Neural cell (in vitro differentiated cells): ENCODE results near the gene STAT5B. TPM values are rescaled to one million over a fixed set of nuclear protein-coding genes. Genes with fewer than 3 reads are reported as not detected.

Experiments
- H2AFZ ChIP-seq: fragments of 200-600, 300-800 bp; sonication (generic), shearing (Covaris generic); 2 replicates; pipeline ENCODE4 v1.6.0; 2014; ENCODE audit warnings: low read depth, mild to moderate bottlenecking, antibody characterized with exemption, low read length, moderate library complexity
- H3F3A ChIP-seq: fragments of 200-600 bp; shearing (Covaris generic); 2 replicates; pipeline ENCODE4 v1.6.1; 2016; ENCODE audit warnings: mild to moderate bottlenecking, moderate library complexity, mixed read lengths, antibody characterized with exemption, low read length; ENCODE audit not compliant: insufficient read depth, poor library complexity, severe bottlenecking
- H3K27ac ChIP-seq: fragments of 200-600, 300-800 bp; sonication (generic), shearing (Covaris generic); 2 replicates; pipeline ENCODE4 v1.5.1; 2014; ENCODE audit warnings: mild to moderate bottlenecking, low read length, moderate library complexity
- H3K27me3 ChIP-seq: fragments of 300-800, 200-600 bp; sonication (generic), shearing (Covaris generic); 2 replicates; pipeline ENCODE4 v1.6.0; 2014; ENCODE audit warnings: mild to moderate bottlenecking, low read depth, low read length, moderate library complexity; ENCODE audit not compliant: insufficient read depth
- H3K36me3 ChIP-seq: fragments of 300-800, 200-600 bp; sonication (generic), shearing (Covaris generic); 2 replicates; pipeline ENCODE4 v1.5.1; 2014; ENCODE audit warnings: mild to moderate bottlenecking, antibody characterized with exemption, low read length, moderate library complexity; ENCODE audit not compliant: insufficient read depth
- H3K4me2 ChIP-seq: fragments of 300-800, 200-600 bp; sonication (generic), shearing (Covaris generic); 2 replicates; pipeline ENCODE4 v1.6.0; 2014; ENCODE audit warnings: mild to moderate bottlenecking, low read length
- H3K4me3 ChIP-seq: fragments of 300-800, 200-600 bp; sonication (generic), shearing (Covaris generic); 2 replicates; pipeline ENCODE4 v1.5.1; 2014; ENCODE audit warnings: mild to moderate bottlenecking, low read length, moderate library complexity
- H3K79me2 ChIP-seq: fragments of 200-600 bp; shearing (Covaris generic); replicated peaks from 2 replicates; pipeline ENCODE4 v1.6.0; 2014; ENCODE audit warnings: mild to moderate bottlenecking, low read length, moderate library complexity; ENCODE audit not compliant: insufficient read depth
- H3K9ac ChIP-seq: fragments of 300-800, 200-600 bp; sonication (generic), shearing (Covaris generic); 2 replicates; pipeline ENCODE4 v1.6.1; 2016; ENCODE audit warnings: mild to moderate bottlenecking, low read length, mixed read lengths
- H3K9me2 ChIP-seq: fragments of 200-600 bp; shearing (Covaris generic); 2 replicates; pipeline ENCODE4 v1.6.1; 2016; ENCODE audit warnings: mild to moderate bottlenecking, low read length, mixed read lengths; ENCODE audit not compliant: insufficient read depth
- H3K9me3 ChIP-seq: fragments of 200-600, 300-800 bp; sonication (generic), shearing (Covaris generic); 2 replicates; pipeline ENCODE4 v1.6.1; 2016; ENCODE audit warnings: mild to moderate bottlenecking, mixed run types, low read length, moderate library complexity, mixed read lengths
- H4K20me1 ChIP-seq: fragments of 200-600 bp; shearing (Covaris generic); 2 replicates; pipeline ENCODE4 v1.6.1; 2016; ENCODE audit warnings: mild to moderate bottlenecking, mixed run types; ENCODE audit not compliant: insufficient read depth
- EP300 ChIP-seq: fragments of 450-650 bp; conservative IDR thresholded peaks from 2 replicates; pipeline ENCODE4 v1.6.1; 2014; ENCODE audit warnings: antibody characterized with exemption, mild to moderate bottlenecking, moderate library complexity; ENCODE audit not compliant: poor library complexity, severe bottlenecking
- EZH2 ChIP-seq: fragments of 200-600, 300-800 bp; shearing (Covaris generic), sonication (generic); IDR thresholded peaks from 2 replicates; pipeline ENCODE4 v1.6.1; 2014; ENCODE audit warnings: antibody characterized with exemption, low read length, borderline replicate concordance, mild to moderate bottlenecking; ENCODE audit not compliant: insufficient read depth, poor library complexity, severe bottlenecking
- MXI1 ChIP-seq: fragments of 450-650 bp; conservative IDR thresholded peaks from 2 replicates; pipeline ENCODE4 v1.6.1; 2014; ENCODE audit warnings: antibody characterized with exemption, mild to moderate bottlenecking; ENCODE audit not compliant: poor library complexity, severe bottlenecking
- POLR2AphosphoS5 ChIP-seq: IDR thresholded peaks from 2 replicates; pipeline ENCODE4 v1.6.1; 2012
- RAD21 ChIP-seq: fragments of 450-650 bp; conservative IDR thresholded peaks from 2 replicates; pipeline ENCODE4 v1.6.1; 2014; ENCODE audit warnings: antibody characterized with exemption, mild to moderate bottlenecking, moderate library complexity
- SMC3 ChIP-seq: fragments of 450-650 bp; conservative IDR thresholded peaks from 2 replicates; pipeline ENCODE4 v1.6.1; 2014; ENCODE audit warnings: antibody characterized with exemption, mild to moderate bottlenecking, moderate library complexity; ENCODE audit not compliant: poor library complexity
- TAF1 ChIP-seq: IDR thresholded peaks from 2 replicates; pipeline ENCODE4 v1.6.1; 2012; ENCODE audit warnings: low read depth
- polyA plus RNA-seq: library from polyadenylated mRNA; depleted of rRNA; stranded (reverse); fragments of >200 nt; gene quantifications from 2 replicates; pipeline ENCODE4 v1.2.3, GENCODE V29; 2014
- TF ChIP-seq, protein P1 (sequence below): fragments of 450-650 bp; IDR thresholded peaks from 2 replicates; pipeline ENCODE4 v1.5.1; 2014; ENCODE audit warnings: antibody characterized with exemption, mild to moderate bottlenecking, moderate library complexity; ENCODE audit not compliant: poor library complexity, severe bottlenecking
- TF ChIP-seq, protein P2 (sequence below): IDR thresholded peaks from 2 replicates; pipeline ENCODE4 v1.6.1; 2012; ENCODE audit warnings: borderline replicate concordance

Gene STAT5B
- polyA plus RNA-seq, 1 donor from 2014 or later = 47.4 TPM

DNA sequence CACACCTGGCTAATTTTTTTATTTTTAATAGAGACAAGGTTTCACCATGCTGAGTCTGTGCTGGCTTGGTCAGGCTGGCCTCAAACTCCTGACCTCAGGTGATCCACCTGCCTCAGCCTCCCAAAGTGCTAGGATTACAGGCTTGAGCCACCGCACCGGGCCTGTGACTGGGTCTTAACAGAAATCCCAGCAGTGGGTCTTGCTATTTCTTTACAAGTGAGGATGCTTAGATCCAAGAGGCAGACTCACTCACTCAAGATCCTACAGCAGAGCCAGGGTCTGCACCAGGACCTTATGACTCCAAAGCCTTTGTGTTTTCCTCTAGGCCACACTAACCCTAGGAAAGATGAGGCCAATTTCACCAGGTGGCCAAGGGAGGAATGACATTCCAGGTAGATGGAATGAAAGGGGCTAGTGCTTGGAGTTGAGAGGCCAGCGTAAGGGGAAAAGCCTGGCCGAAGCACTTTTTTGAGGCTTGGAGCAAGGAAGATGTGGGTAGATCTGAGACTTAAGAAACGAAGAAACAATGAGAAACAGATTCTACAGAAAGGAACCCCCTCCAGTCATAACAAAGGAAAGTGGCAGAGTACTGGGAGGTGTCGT lies 6.4 kb upstream of the STAT5B start:
- Histone ChIP-seq H3K27ac (no peak overlapping the region), H3K36me3 (no peaks in the 10 kb centered on the region), H3F3A (no peaks in the 10 kb centered on the region), H3K79me2 (no peaks in the 10 kb centered on the region), H3K9me2 (no peaks in the 10 kb centered on the region), H4K20me1 (no peaks in the 10 kb centered on the region), H3K4me2 (no peak overlapping the region), H3K4me3 (no peak overlapping the region), H3K9me3 (no peaks in the 10 kb centered on the region), H3K9ac (no peak overlapping the region), H3K27me3 (peaks cover 11% of the 10 kb centered on the region), H2AFZ (no peak overlapping the region)
- TF ChIP-seq, protein P1, sequence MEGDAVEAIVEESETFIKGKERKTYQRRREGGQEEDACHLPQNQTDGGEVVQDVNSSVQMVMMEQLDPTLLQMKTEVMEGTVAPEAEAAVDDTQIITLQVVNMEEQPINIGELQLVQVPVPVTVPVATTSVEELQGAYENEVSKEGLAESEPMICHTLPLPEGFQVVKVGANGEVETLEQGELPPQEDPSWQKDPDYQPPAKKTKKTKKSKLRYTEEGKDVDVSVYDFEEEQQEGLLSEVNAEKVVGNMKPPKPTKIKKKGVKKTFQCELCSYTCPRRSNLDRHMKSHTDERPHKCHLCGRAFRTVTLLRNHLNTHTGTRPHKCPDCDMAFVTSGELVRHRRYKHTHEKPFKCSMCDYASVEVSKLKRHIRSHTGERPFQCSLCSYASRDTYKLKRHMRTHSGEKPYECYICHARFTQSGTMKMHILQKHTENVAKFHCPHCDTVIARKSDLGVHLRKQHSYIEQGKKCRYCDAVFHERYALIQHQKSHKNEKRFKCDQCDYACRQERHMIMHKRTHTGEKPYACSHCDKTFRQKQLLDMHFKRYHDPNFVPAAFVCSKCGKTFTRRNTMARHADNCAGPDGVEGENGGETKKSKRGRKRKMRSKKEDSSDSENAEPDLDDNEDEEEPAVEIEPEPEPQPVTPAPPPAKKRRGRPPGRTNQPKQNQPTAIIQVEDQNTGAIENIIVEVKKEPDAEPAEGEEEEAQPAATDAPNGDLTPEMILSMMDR = no peak

DNA sequence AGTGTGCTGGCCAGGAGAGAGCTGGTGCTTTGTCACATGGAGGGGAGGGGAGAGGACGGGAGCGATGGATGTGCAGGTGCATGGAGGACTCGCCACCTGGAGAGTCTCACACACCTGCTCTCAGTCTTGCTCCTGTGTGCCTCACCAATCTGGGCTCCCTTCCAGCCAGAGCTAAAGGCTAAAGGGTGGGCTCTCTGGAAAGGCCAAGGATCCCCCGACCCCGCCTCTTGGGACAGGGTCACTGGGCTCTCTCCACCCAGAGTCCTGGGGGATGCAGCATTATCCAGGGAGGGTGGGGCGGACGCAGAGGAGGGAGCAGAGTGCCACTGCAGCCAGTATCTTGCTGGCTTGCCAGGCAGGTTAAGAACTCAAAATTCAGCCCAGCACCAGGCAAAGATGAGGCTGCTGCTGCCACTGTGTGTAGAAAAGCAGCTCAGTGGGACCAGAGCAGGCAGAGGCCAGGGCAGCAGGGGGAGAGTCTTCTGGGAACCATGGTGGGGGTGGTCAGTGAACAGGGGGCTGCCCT lies 5.4 kb upstream of the STAT5B start:
- Histone ChIP-seq H3K9me2 (no peaks in the 10 kb centered on the region), H3K4me2 (no peak overlapping the region), H4K20me1 (no peaks in the 10 kb centered on the region), H3K9me3 (no peaks in the 10 kb centered on the region), H2AFZ (no peak overlapping the region), H3K79me2 (no peaks in the 10 kb centered on the region), H3K36me3 (no peaks in the 10 kb centered on the region), H3K27ac (no peak overlapping the region), H3F3A (no peaks in the 10 kb centered on the region), H3K9ac (no peak overlapping the region), H3K4me3 (no peak overlapping the region), H3K27me3 (peaks cover 1% of the 10 kb centered on the region)
- TF ChIP-seq, protein P1 = no peak
- TF ChIP-seq RAD21 (no peak), MXI1 (no peak), EZH2 (no peak), EP300 (no peak)

DNA sequence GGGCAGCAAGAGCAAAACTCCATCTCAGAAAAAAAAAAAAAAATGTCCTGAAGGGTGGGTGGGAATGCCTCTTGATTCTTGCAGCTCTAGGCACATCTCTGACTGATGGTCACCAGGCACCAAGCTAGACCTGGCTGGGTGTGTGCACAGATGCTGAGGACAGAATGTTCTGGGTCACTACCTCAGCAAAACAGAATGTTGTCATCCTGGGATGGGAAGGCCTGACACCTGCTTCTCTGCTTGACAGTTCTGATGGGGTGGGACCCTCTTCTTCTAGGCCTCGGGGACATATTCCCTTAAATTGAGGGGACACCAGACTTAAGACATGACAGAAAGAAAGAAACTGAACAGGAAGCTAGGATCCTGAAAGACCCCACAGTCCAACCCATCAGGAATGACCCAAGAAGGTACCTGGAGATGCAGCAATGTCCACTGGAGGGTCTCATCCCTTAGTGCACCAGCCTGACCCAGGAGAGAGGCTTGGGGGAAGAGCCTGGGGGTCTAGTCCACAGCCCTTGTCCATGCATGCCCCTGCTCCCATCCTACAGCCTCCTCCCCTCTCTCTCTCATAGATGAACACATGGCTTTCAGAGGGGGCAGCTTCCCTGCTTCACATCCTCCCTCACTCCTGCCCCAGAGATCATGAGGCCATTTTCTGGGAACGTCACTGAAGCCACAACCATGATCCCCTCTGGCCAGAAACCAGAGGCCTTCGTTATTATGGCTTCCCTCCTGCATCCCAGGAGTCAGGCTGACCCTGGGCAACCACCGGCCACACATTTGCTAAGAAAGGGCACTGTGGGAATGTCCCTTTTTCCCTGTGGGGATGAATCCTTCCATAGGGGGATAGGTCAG lies 3.8 kb upstream of the STAT5B start:
- H4K20me1 ChIP-seq = no peaks in the 10 kb centered on the region
- no peak overlapping the region for H2AFZ ChIP-seq
- H3K4me3 ChIP-seq = no peak overlapping the region
- H3K4me2 ChIP-seq = no peak overlapping the region
- no peak overlapping the region for H3K9ac ChIP-seq
- no peak for TF ChIP-seq EP300
- TF ChIP-seq TAF1 = no peak
- TF ChIP-seq MXI1 = no peak
- TF ChIP-seq EZH2 = no peak
- TF ChIP-seq, protein P1 = no peak
- TF ChIP-seq, protein P2, sequence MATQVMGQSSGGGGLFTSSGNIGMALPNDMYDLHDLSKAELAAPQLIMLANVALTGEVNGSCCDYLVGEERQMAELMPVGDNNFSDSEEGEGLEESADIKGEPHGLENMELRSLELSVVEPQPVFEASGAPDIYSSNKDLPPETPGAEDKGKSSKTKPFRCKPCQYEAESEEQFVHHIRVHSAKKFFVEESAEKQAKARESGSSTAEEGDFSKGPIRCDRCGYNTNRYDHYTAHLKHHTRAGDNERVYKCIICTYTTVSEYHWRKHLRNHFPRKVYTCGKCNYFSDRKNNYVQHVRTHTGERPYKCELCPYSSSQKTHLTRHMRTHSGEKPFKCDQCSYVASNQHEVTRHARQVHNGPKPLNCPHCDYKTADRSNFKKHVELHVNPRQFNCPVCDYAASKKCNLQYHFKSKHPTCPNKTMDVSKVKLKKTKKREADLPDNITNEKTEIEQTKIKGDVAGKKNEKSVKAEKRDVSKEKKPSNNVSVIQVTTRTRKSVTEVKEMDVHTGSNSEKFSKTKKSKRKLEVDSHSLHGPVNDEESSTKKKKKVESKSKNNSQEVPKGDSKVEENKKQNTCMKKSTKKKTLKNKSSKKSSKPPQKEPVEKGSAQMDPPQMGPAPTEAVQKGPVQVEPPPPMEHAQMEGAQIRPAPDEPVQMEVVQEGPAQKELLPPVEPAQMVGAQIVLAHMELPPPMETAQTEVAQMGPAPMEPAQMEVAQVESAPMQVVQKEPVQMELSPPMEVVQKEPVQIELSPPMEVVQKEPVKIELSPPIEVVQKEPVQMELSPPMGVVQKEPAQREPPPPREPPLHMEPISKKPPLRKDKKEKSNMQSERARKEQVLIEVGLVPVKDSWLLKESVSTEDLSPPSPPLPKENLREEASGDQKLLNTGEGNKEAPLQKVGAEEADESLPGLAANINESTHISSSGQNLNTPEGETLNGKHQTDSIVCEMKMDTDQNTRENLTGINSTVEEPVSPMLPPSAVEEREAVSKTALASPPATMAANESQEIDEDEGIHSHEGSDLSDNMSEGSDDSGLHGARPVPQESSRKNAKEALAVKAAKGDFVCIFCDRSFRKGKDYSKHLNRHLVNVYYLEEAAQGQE = no peak
- TF ChIP-seq POLR2AphosphoS5 = no peak
- TF ChIP-seq SMC3 = no peak
- no peak for TF ChIP-seq RAD21
- no peak overlapping the region for H3K27ac ChIP-seq
- H3K9me2 ChIP-seq = no peaks in the 10 kb centered on the region
- peaks cover 3% of the 10 kb centered on the region for H3K79me2 ChIP-seq
- no peaks in the 10 kb centered on the region for H3K27me3 ChIP-seq
- H3F3A ChIP-seq = no peaks in the 10 kb centered on the region
- H3K9me3 ChIP-seq = no peaks in the 10 kb centered on the region
- H3K36me3 ChIP-seq = no peaks in the 10 kb centered on the region
